ENCODE measurements around the gene MYMX. TPM values are rescaled to one million over a fixed set of nuclear protein-coding genes. Genes with fewer than 3 reads are reported as not detected.
"Not testable (repeated sequence)": the region's sequence is repeated elsewhere in the genome, so short reads cannot be mapped to it uniquely, and the experiment has no call there.

Gene MYMX
- polyA plus RNA-seq, 3 donors = 0.23 to 0.59 (median 0.24) TPM

DNA sequence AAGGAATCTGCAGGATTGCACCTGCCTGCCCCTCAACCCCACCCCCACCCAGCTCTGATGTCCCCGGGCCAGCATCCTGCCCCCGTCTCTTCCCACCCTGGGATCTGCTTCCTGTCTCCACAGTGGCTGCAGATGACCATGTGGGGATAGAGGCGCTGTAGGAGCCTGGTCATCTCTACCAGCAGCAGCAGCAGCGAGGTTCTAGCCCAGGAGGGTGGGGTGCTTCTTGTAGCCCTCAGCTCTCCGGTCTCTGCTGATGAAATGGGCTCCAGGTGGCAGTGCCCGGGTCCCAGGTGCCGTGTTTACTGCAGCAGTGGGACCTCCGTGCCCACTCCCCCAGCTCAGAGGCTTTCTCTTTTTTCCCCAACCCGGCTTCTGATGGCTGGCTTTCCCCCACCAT is 32.9 kb upstream of the MYMX start:
- no peak for DNase-seq (ENCODE audit: extremely low read depth in 1 of 11, low read depth in 9 of 11, low spot score in 4 of 11)

GRCh38 chr6:44185356-44185755 is 31.4 kb upstream of the MYMX start:
- not testable (repeated sequence) for DNase-seq (ENCODE audit: extremely low read depth in 1 of 11, low read depth in 9 of 11, low spot score in 4 of 11)

- no peak for DNase-seq (ENCODE audit: extremely low read depth in 1 of 11, low read depth in 9 of 11, low spot score in 4 of 11)
Measured at GRCh38 chr6:44185953-44186634, 30.6 kb upstream of the MYMX start.

DNA sequence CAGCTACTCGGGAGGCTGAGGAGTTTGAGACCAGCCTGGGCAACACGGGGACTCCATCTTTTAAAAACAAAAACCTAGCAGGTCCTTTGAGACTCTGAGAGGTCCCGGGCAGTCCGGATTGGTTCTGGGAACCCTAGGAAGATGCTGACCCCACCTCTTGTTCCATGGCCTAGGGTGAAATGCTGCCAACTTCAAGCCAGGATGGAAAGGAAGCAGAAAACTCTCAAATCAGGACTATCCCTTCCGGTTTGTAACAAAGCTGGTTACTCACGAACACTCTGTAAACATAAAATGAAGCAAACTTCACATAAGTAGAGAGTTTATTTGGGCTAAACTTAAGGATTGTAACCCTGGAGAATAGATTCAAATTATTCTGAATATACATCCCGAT is 30.1 kb upstream of the MYMX start:
- DNase-seq (ENCODE audit: extremely low read depth in 1 of 11, low read depth in 9 of 11, low spot score in 4 of 11) = no peak

DNA sequence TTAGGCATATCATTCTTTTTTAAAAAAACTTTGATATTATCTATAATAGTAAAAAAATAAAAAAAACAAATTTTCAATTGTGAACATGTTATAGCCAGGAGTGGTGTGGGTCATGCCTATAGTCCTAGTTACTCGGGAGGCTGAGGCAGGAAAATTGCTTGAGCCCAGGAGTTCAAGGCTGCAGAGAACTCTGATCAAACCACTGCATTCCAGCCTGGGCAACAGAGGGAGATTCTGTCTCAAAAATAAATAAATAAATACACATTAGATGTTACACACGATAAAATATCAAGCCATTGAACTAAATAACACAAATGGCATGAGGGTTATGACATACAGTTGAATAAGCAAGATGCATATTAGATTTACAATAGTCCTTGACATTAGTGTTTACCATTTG is 27.9 kb upstream of the MYMX start:
- no peak for DNase-seq (ENCODE audit: extremely low read depth in 1 of 11, low read depth in 9 of 11, low spot score in 4 of 11)

DNA sequence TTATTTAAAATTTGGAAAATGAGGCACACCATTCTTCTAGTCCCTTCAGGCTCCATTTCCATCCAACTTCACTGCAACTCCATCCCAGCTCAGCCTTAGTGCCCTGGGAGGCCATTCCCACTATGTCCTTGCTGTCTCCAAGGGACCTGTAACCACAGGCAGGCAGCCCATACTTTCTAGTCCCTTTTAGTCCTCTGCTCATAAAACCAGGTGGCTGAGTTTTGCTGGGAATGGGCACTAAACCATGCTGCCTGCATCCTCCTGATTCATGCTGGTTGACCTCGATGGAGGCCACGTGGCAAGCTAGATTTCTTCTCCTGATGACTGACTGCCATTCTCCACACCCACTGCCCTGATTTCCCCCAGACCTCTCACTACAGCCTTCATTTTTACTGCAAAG is 27.5 kb upstream of the MYMX start:
- DNase-seq (ENCODE audit: extremely low read depth in 1 of 11, low read depth in 9 of 11, low spot score in 4 of 11) = no peak

GRCh38 chr6:44190715-44191114 is 26.0 kb upstream of the MYMX start:
- DNase-seq (ENCODE audit: extremely low read depth in 1 of 11, low read depth in 9 of 11, low spot score in 4 of 11) = no peak

DNA sequence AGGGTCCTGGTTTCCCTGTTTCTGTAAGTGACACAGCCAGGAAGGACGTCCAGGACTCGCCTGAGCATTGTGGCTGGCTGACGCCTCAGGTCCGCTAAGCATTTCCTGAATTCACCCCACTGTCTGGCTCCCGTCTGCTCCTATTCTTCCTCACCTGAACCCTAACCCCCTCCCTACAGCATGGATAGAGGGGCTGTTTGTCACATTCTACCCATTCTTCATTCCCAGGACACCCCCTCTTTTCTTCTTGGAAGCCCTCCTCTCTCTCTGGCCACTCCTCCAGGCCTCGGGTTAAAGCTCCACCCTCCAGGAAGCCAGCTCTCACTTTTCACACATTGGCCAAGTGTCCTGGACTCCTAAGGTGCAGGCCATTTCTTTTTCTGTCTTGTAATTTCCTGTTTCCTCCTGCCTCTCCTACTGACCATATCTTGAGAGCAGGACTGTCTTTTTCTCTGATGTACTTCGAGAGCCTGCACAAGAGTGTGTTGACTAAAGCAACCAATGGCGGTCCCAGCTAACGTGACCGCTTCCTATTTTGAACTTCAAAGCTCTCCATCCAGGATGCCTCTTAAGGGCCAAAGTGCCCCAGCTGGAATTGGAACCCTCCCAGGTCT is 24.2 kb upstream of the MYMX start:
- no peak for DNase-seq (ENCODE audit: extremely low read depth in 1 of 11, low read depth in 9 of 11, low spot score in 4 of 11)

GRCh38 chr6:44193307-44193910 is 23.3 kb upstream of the MYMX start:
- DNase-seq (ENCODE audit: extremely low read depth in 1 of 11, low read depth in 9 of 11, low spot score in 4 of 11) = no peak

DNA sequence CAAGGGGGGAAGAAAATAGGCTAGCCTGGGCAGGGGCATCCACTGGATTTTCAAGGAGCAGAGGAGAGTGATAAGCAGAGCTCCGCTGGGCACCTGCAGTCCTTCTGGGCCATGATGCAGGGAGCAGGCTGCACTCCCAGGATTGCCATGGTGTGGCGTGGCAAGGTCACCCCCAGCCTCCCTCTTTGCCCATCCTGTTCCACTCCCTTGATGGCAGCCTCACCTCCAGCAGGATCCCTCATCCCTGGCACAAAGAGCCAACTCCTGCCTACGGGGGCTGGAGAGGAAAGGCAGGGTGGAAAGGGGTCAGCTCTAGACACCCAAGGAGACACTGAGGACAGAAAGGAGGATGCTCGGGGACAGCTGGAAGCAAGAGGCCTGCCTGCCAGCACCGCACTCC is 22.4 kb upstream of the MYMX start:
- DNase-seq (ENCODE audit: extremely low read depth in 1 of 11, low read depth in 9 of 11, low spot score in 4 of 11) = no peak

GRCh38 chr6:44196351-44196750 is 20.4 kb upstream of the MYMX start:
- DNase-seq (ENCODE audit: extremely low read depth in 1 of 11, low read depth in 9 of 11, low spot score in 4 of 11) = not testable (repeated sequence)

- DNase-seq (ENCODE audit: extremely low read depth in 1 of 11, low read depth in 9 of 11, low spot score in 4 of 11) = no peak
Measured at GRCh38 chr6:44198684-44199083, 18.0 kb upstream of the MYMX start.

DNA sequence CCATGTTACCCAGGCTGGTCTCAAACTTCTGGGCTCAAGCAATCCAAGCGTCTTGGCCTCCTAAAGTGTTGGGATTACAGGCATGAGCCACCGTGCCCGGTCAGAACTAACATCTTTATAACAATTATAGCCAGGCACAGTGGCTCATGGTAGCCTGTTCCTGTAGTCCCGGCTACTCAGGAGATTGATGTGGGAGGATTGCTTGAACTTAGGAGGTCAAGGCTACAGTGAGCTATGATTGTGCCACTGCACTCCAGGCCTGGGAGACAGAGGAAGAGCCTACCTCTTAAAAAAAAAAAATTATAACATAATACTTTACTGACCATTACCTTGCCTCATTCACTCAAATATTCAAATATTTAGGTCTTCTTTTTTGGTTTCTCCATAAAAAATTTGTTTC is 16.8 kb upstream of the MYMX start:
- no peak for DNase-seq (ENCODE audit: extremely low read depth in 1 of 11, low read depth in 9 of 11, low spot score in 4 of 11)

GRCh38 chr6:44201200-44201599 is 15.5 kb upstream of the MYMX start:
- no peak for DNase-seq (ENCODE audit: extremely low read depth in 1 of 11, low read depth in 9 of 11, low spot score in 4 of 11)

GRCh38 chr6:44201638-44202303 is 15.0 kb upstream of the MYMX start:
- DNase-seq (ENCODE audit: extremely low read depth in 1 of 11, low read depth in 9 of 11, low spot score in 4 of 11) = no peak

- DNase-seq (ENCODE audit: extremely low read depth in 1 of 11, low read depth in 9 of 11, low spot score in 4 of 11) = no peak
Measured at GRCh38 chr6:44202332-44202971, 14.3 kb upstream of the MYMX start.

DNA sequence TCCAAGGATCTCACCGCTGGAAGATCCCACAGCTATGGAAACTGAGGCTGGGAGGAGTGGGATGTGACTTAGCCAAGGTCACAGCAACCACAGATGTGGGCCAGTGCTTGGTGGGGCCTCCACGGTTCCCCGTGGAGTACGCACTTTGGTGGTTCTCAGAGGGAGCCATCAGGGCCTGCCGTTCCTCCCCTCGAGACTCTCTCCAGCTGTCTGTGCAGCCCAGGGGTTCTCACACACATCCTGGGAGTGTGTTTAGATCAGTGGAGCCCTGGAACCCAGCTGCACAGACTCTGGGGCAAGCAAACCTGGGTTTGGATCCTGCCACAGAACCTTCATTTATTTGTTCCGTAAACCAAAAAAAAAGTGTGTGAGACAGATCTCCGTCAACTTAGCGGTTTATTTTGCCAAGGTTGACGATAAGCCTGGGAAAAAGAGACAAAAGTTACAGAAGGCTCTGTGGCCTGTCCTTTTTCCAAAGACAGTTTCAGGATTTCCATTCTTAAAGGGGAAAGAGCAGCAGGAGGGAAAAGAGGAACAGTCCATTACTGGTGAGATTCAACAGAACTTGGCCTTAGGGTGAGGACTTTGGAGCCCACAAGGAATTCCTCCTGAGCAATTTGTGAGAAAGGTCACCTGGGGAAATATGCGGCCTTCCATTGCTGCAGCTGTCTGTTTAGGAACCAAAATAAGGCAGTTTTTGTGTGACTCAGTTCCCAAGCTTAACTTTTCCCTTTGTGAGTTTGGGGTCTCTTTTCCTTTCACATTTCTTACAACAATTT is 13.6 kb upstream of the MYMX start:
- DNase-seq (ENCODE audit: extremely low read depth in 1 of 11, low read depth in 9 of 11, low spot score in 4 of 11) = no peak

GRCh38 chr6:44203955-44204354 is 12.8 kb upstream of the MYMX start:
- DNase-seq (ENCODE audit: extremely low read depth in 1 of 11, low read depth in 9 of 11, low spot score in 4 of 11) = no peak

DNA sequence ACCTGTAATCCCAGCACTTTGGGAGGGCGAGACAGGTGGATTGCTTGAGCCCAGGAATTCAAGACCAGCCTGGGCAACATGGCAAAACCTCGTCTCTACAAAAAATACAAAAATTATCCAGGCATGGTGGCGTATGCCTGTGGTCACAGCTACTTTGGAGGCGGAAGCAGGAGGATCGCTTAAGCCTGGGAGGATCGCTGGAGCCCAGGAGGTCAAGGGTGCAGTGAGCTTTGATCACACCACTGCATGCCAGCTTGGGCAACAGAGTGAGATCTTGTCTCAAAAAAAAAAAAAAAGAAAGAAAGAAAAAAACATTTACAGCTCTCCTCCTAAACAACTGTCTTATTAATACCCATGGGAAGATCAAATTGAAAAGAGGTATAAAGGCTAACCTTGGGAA is 8.8 kb upstream of the MYMX start:
- DNase-seq (ENCODE audit: extremely low read depth in 1 of 11, low read depth in 9 of 11, low spot score in 4 of 11) = no peak

Measured in renal cortex interstitium (tissue), 11 donors.